H1 (cell line): Measurements from ENCODE around the gene GRP. TPM values are rescaled to one million over a fixed set of nuclear protein-coding genes. Genes with fewer than 3 reads are reported as not detected.
A peak's percentile ranks its signal among the peaks of the same experiment; 100 is the strongest.

Source experiments
- CTCF ChIA-PET: fragments of 300-600 bp; sonication (Branson Sonifier 250); formaldehyde crosslinking; loops from one replicate; lab custom pipeline; 2021; ENCODE audit not compliant: partially characterized antibody; lab: Charles Lee
- POLR2A ChIA-PET: fragments of 300-600 bp; sonication (Branson Sonifier 250); formaldehyde crosslinking; loops from one replicate; lab custom pipeline; 2021; ENCODE audit warnings: inconsistent platforms; ENCODE audit not compliant: partially characterized antibody; lab: Charles Lee
- DNase-seq, 2 experiments: peaks; one replicate each; pipeline versions ENCODE4 v3.0.0 to v3.0.0-alpha.2; 2010 to 2022; ENCODE audit warnings: low spot score in 2 of 2, low read depth in 1 of 2, mixed read lengths in 1 of 2
- FAIRE-seq: peaks from 2 replicates; lab custom pipeline; 2011; peaks lifted over from hg19 to GRCh38; lab: Jason Lieb, UNC
- H2AFZ ChIP-seq: 2 replicates; pipeline ENCODE4 v1.8.1; 2012; ENCODE audit warnings: low read length, inconsistent platforms
- H2AK5ac ChIP-seq: 2 replicates; pipeline ENCODE4 v1.6.1; 2013; ENCODE audit warnings: low read depth, low read length
- H2BK120ac ChIP-seq: replicated peaks from 2 replicates; pipeline ENCODE3; 2013; ENCODE audit warnings: low read depth, low read length, inconsistent platforms
- H2BK12ac ChIP-seq: 2 replicates; pipeline ENCODE4 v1.6.1; 2013; ENCODE audit warnings: low read depth, low read length
- H2BK15ac ChIP-seq: 2 replicates; pipeline ENCODE4 v1.6.1; 2013; ENCODE audit warnings: low read length
- H2BK20ac ChIP-seq: 2 replicates; pipeline ENCODE4 v1.6.1; 2013; ENCODE audit warnings: low read length
- H2BK5ac ChIP-seq: 2 replicates; pipeline ENCODE4 v1.6.1; 2013; ENCODE audit warnings: low read depth, low read length
- H3K14ac ChIP-seq: 2 replicates; pipeline ENCODE4 v1.6.1; 2013; ENCODE audit warnings: inconsistent platforms; ENCODE audit not compliant: insufficient read length
- H3K18ac ChIP-seq: 2 replicates; pipeline ENCODE4 v1.6.1; 2013; ENCODE audit warnings: low read length; ENCODE audit errors: extremely low read depth
- H3K23ac ChIP-seq: 2 replicates; pipeline ENCODE4 v1.6.1; 2013; ENCODE audit warnings: inconsistent platforms; ENCODE audit not compliant: insufficient read length
- H3K23me2 ChIP-seq: 2 replicates; pipeline ENCODE4 v1.6.1; 2013; ENCODE audit warnings: low read depth, low read length
- H3K27ac ChIP-seq: 2 replicates; pipeline ENCODE4 v1.6.1; 2011; ENCODE audit warnings: low read depth, low read length, inconsistent platforms
- H3K27me3 ChIP-seq, 4 experiments: replicated peaks in 1 of 4; 1 replicate in 1 of 4; 2 replicates in 3 of 4; pipeline versions ENCODE4 v1.6.1 to v1.8.1; 2011 to 2013; ENCODE audit warnings: low read length in 3 of 4, mild to moderate bottlenecking in 3 of 4, inconsistent platforms in 2 of 4, mixed read lengths in 2 of 4, moderate library complexity in 1 of 4; ENCODE audit not compliant: control insufficient read depth in 3 of 4, insufficient read depth in 3 of 4; ENCODE audit errors: extremely low read depth in 1 of 4
- H3K36me3 ChIP-seq, 4 experiments: 2 replicates each; pipeline versions ENCODE4 v1.6.1 to v1.8.1; 2011 to 2013; ENCODE audit warnings: mild to moderate bottlenecking in 4 of 4, low read length in 3 of 4, moderate library complexity in 2 of 4, control low read depth in 1 of 4, inconsistent platforms in 1 of 4; ENCODE audit not compliant: insufficient read depth in 4 of 4, control insufficient read depth in 2 of 4
- H3K4ac ChIP-seq: replicated peaks from 2 replicates; pipeline ENCODE3; 2013; ENCODE audit warnings: low read length, low read depth, mixed read lengths, inconsistent platforms; ENCODE audit not compliant: insufficient read length
- H3K4me1 ChIP-seq, 4 experiments: replicated peaks in 1 of 4; 1 replicate in 1 of 4; 2 replicates in 3 of 4; pipeline versions ENCODE4 v1.6.1 to v1.8.1; 2011 to 2013; ENCODE audit warnings: low read length in 3 of 4, inconsistent platforms in 2 of 4, mixed read lengths in 1 of 4; ENCODE audit not compliant: insufficient read depth in 4 of 4, control insufficient read depth in 3 of 4
- H3K4me2 ChIP-seq, 2 experiments: 2 replicates each; pipeline versions ENCODE4 v1.6.1 to v1.8.1; 2011 to 2013; ENCODE audit warnings: low read depth in 2 of 2, low read length in 2 of 2, control low read depth in 1 of 2, inconsistent platforms in 1 of 2, mild to moderate bottlenecking in 1 of 2; ENCODE audit not compliant: insufficient read depth in 1 of 2
- H3K4me3 ChIP-seq, 4 experiments: fragments of 200-600, 300-600 bp in 1 of 4; sonication (generic), shearing (Covaris generic), sonication (Bioruptor Twin) in 1 of 4; 2 replicates each; pipeline versions ENCODE4 v1.5.1 to v1.8.1; 2011 to 2016; ENCODE audit warnings: low read length in 4 of 4, low read depth in 3 of 4, control low read depth in 2 of 4, inconsistent platforms in 2 of 4, mild to moderate bottlenecking in 2 of 4, mixed read lengths in 1 of 4, moderate library complexity in 1 of 4; ENCODE audit not compliant: insufficient read depth in 2 of 4; ENCODE audit errors: extremely low read depth in 1 of 4
- H3K56ac ChIP-seq: replicated peaks from 2 replicates; pipeline ENCODE3; 2013; ENCODE audit warnings: low read depth, mild to moderate bottlenecking, mixed read lengths, low read length, inconsistent platforms; ENCODE audit not compliant: insufficient read length
- H3K79me1 ChIP-seq: 2 replicates; pipeline ENCODE4 v1.6.1; 2013; ENCODE audit warnings: low read depth, low read length, control low read depth
- H3K79me2 ChIP-seq, 2 experiments: 2 replicates each; pipeline versions ENCODE4 v1.6.1 to v1.8.1; 2012 to 2013; ENCODE audit warnings: low read length in 2 of 2, mild to moderate bottlenecking in 2 of 2, inconsistent platforms in 1 of 2; ENCODE audit not compliant: insufficient read depth in 2 of 2, control insufficient read depth in 1 of 2
- H3K9ac ChIP-seq, 4 experiments: replicated peaks in 1 of 4; 1 replicate in 1 of 4; 2 replicates in 3 of 4; pipeline versions ENCODE4 v1.6.1 to v1.8.1; 2011 to 2013; ENCODE audit warnings: low read depth in 3 of 4, low read length in 3 of 4, control low read depth in 2 of 4, mild to moderate bottlenecking in 2 of 4, moderate library complexity in 2 of 4, inconsistent platforms in 1 of 4; ENCODE audit errors: extremely low read depth in 1 of 4
- H3K9me3 ChIP-seq, 2 experiments: 2 replicates each; pipeline versions ENCODE4 v1.6.1 to v1.8.1; 2012 to 2013; ENCODE audit warnings: mild to moderate bottlenecking in 2 of 2, moderate library complexity in 2 of 2, control low read depth in 1 of 2, inconsistent platforms in 1 of 2, low read depth in 1 of 2, low read length in 1 of 2, mixed read lengths in 1 of 2; ENCODE audit not compliant: insufficient read depth in 2 of 2
- H4K20me1 ChIP-seq, 2 experiments: replicated peaks in 1 of 2; 2 replicates each; pipeline versions ENCODE3 to v1.8.1; 2011 to 2013; ENCODE audit warnings: inconsistent platforms in 2 of 2, low read length in 2 of 2, mild to moderate bottlenecking in 1 of 2; ENCODE audit not compliant: insufficient read depth in 2 of 2, control insufficient read depth in 1 of 2
- H4K5ac ChIP-seq: 2 replicates; pipeline ENCODE4 v1.6.1; 2013; ENCODE audit warnings: low read length, low read depth, mixed read lengths, inconsistent platforms; ENCODE audit not compliant: insufficient read length
- H4K8ac ChIP-seq: 2 replicates; pipeline ENCODE4 v1.8.0; 2013; ENCODE audit warnings: mild to moderate bottlenecking, moderate library complexity, low read length, inconsistent platforms; ENCODE audit not compliant: insufficient read depth; ENCODE audit errors: extremely low read depth
- H4K91ac ChIP-seq: replicated peaks from 2 replicates; pipeline ENCODE3; 2013; ENCODE audit warnings: low read length, mixed read lengths, inconsistent platforms; ENCODE audit not compliant: insufficient read length
- CTBP2 ChIP-seq: IDR thresholded peaks from 2 replicates; pipeline ENCODE4 v1.7.0; 2011; ENCODE audit warnings: borderline replicate concordance, mild to moderate bottlenecking, moderate library complexity, mixed read lengths, low read length; ENCODE audit not compliant: insufficient read depth, insufficient read length
- HDAC2 ChIP-seq, 2 experiments: fragments of 300-600 bp in 1 of 2; sonication (generic) in 1 of 2; IDR thresholded peaks; 2 replicates each; pipeline ENCODE4 v1.6.1; 2011 to 2012; ENCODE audit warnings: low read depth in 2 of 2, low read length in 2 of 2, mild to moderate bottlenecking in 2 of 2, moderate library complexity in 2 of 2, borderline replicate concordance in 1 of 2, inconsistent platforms in 1 of 2
- TAF7 ChIP-seq: optimal IDR thresholded peaks from 2 replicates; pipeline ENCODE3; 2011; ENCODE audit warnings: low read depth, mild to moderate bottlenecking, inconsistent platforms, low read length, moderate library complexity, borderline replicate concordance
- WGBS, 2 experiments: shearing (Covaris generic) in 1 of 2; methylation state at CpG; one replicate each; pipeline versions ENCODE4 v1.1.6 to v1.1.7; 2013 to 2015; ENCODE audit warnings: low lambda C conversion rate in 2 of 2, mixed read lengths in 2 of 2, inconsistent platforms in 1 of 2, low coverage in 1 of 2, missing lambda C conversion rate in 1 of 2; ENCODE audit not compliant: insufficient replicate concordance in 2 of 2, insufficient coverage in 1 of 2, insufficient read length in 1 of 2; ENCODE audit errors: extremely low coverage in 1 of 2, missing lambda C conversion rate in 1 of 2; 5-methylcytosine and 5-hydroxymethylcytosine counted together
- polyA plus RNA-seq, 7 experiments: library from polyadenylated mRNA; depleted of rRNA in 3 of 7; stranded (reverse) in 5 of 7; unstranded in 2 of 7; fragments of >200 nt in 5 of 7; fragments of 200-250 nt in 2 of 7; gene quantifications; 1 replicate in 5 of 7; 2 replicates in 1 of 7; 4 replicates in 1 of 7; pipeline versions ENCODE4 v1.2.1 to v1.2.3, GENCODE V29; 2011 to 2013; ENCODE audit warnings: missing spikeins in 2 of 7, mixed read lengths in 2 of 7
- total RNA-seq: library from RNA; stranded (reverse); fragmentation: NEBNext Ultra II Directional; extraction: Animal tissue kit (Norgen Biotek cat#: 25700); gene quantifications from 2 replicates; pipeline ENCODE4 v1.2.1, GENCODE V29; 2021

GRP gene
- total and polyA plus RNA-seq, 2 of the 8 experiments (the other 6 are each of a cell fraction or from before 2014, with no cell fraction given), result not detected

- H3K79me1 ChIP-seq, result no peaks in the 10 kb centered on the region
- no peak overlapping the region for H3K56ac ChIP-seq
- no peak overlapping the region for H2AK5ac ChIP-seq
- H2BK20ac ChIP-seq, result no peak overlapping the region
- ChIA-PET POLR2A (interaction anchor here (0.9 to 1.6 kb wide), 4 partner anchors 10 to 84 kb away, joined by 3 to 11 read pairs (median 6); partner anchors contain the start of gene LMAN1), CTCF (interaction anchor here (0.7 to 15.5 kb wide), 11 partner anchors 8 to 127 kb away, joined by 3 to 129 read pairs (median 7); partner anchors contain the start of gene GRP)
- no peaks in the 10 kb centered on the region; a peak in 2 of 8 replicates for H3K36me3 ChIP-seq
- 8% methylated on average over 6 of the region's 6 CpGs; no CpG with 5 or more reads in 1 of the 2 experiments for WGBS, 2 experiments
- H3K18ac ChIP-seq, result no peak overlapping the region; the same call in 1 of the 2 replicates
- no peak overlapping the region for H3K23ac ChIP-seq
- peak overlapping the region; percentile 60 to 70 for H3K4me2 ChIP-seq
- H2BK12ac ChIP-seq, result no peak overlapping the region
- no peak for FAIRE-seq
- no peak overlapping the region for H4K91ac ChIP-seq
- no peaks in the 10 kb centered on the region for H3K9me3 ChIP-seq
- no peak overlapping the region for H3K4ac ChIP-seq
- H4K8ac ChIP-seq, result no peak overlapping the region
- peak overlapping the region in 3 of 4 experiments; percentile 11 to 48 (median 11); a peak in 5 of 8 replicates for H3K4me3 ChIP-seq
- H2BK5ac ChIP-seq, result no peak overlapping the region
- no peak overlapping the region for H4K5ac ChIP-seq
- H3K9ac ChIP-seq, result no peak overlapping the region
- peaks cover 6 to 19% (median 14%) of the 10 kb centered on the region in 4 experiments; a peak in 6 of 7 replicates for H3K4me1 ChIP-seq
- H4K20me1 ChIP-seq, result peaks cover 12% of the 10 kb centered on the region in 2 experiments
- H3K79me2 ChIP-seq, result no peaks in the 10 kb centered on the region
- peak in 1 of 2 experiments; percentile 46 for DNase-seq
- H3K23me2 ChIP-seq, result peaks cover 14% of the 10 kb centered on the region; the same call in 1 of the 2 replicates
- no peak overlapping the region for H2AFZ ChIP-seq
- TF ChIP-seq CTBP2, result no peak
- TF ChIP-seq HDAC2 (IDR thresholded peaks at IDR 0.05; ENCODE audit: borderline replicate concordance in 1 of 2, low read depth in 2 of 2, low read length in 2 of 2), result 0 out of 4 replicates have a peak, but pooled peaks of 1 of the 2 experiments have one; percentile 27
- TF ChIP-seq TAF7, result no peak
- H2BK15ac ChIP-seq, result no peak overlapping the region
- no peak overlapping the region for H3K14ac ChIP-seq
- H3K27me3 ChIP-seq, result peaks cover 50 to 82% (median 68%) of the 10 kb centered on the region in 4 experiments
- no peak overlapping the region for H3K27ac ChIP-seq
- H2BK120ac ChIP-seq, result no peak overlapping the region
Measured at GRCh38 chr18:59275406-59275949, 55.5 kb downstream of the GRP start.
